Measurements from ENCODE around the gene CMIP.

Gene CMIP

GRCh38 chr16:81657224-81657623, 212.6 kb downstream of the CMIP start:
- DNase-seq (ENCODE audit: low read depth, low spot score) = no peak

DNA sequence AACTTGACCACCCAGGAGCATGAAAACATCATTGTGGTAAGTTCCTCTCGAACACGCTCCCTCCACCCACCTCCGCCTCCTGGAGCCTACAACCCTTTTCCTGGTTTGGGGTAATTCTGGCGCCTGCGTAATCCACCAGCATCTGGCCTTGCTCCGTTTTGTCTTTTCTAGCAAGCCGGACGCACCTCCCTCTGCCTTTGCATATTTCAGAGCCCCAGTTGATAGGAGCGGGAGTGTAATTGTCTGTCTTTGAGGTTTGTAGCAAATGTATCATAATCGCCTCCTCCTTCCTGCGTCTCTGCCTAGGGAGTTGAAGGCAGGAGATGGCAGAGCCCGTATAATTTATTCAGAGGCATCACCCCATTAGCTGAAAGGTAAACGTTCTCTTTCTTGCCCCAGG, 213.2 kb downstream of the CMIP start:
- DNase-seq (ENCODE audit: low read depth, low spot score) = no peak

- DNase-seq (ENCODE audit: low read depth, low spot score) = no peak
Measured at GRCh38 chr16:81658373-81658772, 213.8 kb downstream of the CMIP start.

DNA sequence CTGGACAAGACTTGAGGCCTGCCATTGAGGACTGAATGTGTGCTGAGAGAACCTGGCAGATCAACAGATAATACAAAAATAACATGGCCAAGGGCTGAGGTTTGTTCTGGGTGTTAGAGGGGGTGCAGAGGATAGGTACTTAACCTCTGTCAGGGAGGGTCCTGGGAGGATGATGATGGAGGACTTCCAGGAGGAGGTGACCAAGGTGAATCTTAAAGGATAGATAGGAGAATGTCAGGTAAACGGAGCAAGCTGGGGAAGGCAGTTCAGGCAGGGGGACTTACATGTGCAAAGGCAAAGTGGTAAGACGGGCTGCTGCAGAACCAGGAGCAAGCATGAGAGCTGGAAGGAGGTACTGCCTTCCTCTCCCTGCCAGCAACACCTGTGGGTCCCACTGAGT, 214.6 kb downstream of the CMIP start:
- DNase-seq (ENCODE audit: low read depth, low spot score) = no peak

DNA sequence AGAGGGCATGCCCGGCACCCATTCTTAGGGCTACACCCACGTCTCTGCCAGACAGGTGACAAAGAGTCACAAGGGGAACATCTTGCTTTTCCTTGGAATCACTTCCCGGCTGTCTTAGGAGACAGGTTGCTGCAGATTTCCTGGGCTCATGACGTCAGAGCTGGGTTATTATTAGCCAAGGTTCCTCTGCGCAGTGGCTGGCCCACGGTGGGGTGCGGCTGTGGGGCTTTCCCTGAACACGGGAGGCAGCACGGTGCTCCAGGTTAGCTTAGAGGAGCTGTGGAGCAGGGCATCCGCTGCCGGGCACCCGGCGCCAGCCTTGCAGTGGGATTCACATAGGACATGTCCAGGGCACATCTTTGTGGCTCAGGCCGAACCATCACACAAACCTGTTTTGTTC, 216.5 kb downstream of the CMIP start:
- no peak for DNase-seq (ENCODE audit: low read depth, low spot score)

GRCh38 chr16:81664153-81664552, 219.5 kb downstream of the CMIP start:
- DNase-seq (ENCODE audit: low read depth, low spot score) = no peak

GRCh38 chr16:81665588-81665987, 221.0 kb downstream of the CMIP start:
- no peak for DNase-seq (ENCODE audit: low read depth, low spot score)

- DNase-seq (ENCODE audit: low read depth, low spot score) = no peak
Measured at GRCh38 chr16:81666113-81666512, 221.5 kb downstream of the CMIP start.

DNA sequence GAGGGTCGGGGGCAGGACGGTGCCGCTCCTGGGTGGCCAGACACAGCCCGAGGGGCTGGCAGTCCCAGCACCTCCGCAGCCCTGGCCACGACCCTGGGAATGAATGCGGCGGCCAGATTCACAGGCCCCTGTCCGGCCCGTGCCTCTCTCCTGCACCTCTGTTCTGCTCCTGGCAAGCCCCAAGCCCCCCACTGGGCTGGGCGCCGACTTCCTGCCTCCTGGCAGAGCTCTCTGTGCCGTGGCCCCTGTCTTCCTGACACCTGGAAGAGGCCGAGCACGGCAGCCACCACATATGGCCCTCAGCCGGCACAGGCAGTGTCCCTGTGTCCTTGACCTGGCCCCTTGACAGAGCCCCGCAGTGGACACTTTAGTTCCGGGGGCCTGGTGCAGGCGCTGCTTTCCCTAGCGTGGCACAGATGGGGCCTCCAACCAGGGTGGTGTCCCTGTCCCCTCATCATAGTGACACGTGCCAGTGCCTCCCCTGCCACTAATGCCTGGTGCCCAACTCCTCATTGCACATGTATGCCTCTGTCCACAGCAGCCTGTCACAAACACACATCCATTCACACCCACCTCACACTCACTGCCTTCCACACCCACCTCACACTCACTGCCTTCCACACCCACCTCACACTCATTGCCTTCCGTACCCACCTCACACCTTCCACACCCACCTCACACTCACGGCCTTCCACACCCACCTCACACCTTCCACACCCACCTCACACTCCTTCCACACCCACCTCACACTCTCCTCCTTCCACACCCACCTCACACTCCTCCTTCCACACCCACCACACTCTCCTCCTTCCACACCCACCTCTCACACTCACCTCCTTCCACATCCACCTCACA, 223.9 kb downstream of the CMIP start:
- no peak for DNase-seq (ENCODE audit: low read depth, low spot score)

DNA sequence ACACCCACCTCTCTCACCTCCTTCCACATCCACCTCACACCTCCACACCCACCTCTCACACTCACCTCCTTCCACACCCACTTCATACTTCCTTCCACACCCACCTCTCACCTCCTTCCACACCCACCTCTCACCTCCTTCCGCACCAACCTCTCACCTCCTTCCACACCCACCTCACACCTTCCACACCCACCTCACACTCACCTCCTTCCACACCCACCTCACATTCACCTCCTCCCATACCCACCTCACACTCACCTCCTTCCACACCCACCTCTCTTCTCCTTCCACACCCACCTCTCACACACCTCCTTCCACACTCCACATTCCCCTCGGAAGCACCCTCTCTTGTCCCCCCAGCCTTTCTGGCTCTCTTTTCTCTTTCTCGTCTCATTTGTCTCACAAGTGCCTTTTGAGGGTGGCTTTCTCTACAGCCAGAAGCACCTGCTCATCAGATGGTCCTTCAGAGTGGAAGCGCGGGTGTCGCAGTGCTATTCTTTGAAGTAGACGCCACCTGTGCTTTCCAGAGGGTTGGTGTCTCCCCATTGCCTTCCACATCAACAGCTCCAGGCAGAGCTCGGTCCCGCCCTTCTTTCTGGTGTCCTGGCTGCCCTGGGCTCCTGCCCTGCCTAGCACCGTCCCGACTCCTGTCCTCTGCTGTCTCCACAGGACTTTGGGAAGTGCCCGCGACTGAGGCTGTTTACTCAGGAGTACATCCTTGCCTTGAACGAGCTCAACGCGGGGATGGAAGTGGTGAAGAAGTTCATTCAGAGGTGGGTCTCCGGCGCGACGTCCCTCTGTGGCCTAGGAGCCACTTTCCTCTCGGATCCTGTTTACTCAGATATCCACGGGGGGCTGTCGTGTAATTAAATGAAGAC, 225.1 kb downstream of the CMIP start:
- DNase-seq (ENCODE audit: low read depth, low spot score) = no peak

GRCh38 chr16:81671738-81672597, 227.4 kb downstream of the CMIP start:
- DNase-seq (ENCODE audit: low read depth, low spot score) = no peak

DNA sequence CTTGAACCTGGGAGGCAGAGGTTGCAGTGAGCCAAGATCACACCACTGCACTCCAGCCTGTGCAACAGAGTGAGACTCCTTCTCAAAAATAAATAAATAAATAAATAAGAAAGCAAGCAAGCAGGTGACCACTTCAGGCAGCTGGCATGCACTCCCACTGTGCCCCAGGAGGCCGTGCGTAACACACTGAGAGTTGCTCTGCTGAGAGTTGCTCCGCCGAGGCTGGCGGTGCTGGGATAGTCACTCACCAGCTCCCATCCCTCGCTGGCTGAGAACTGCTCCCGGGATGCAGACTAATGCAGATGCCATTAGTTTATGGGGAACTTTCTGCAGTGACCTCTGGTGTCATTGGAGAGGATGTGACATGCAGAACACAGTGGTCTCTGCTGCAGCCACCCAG, 228.8 kb downstream of the CMIP start:
- DNase-seq (ENCODE audit: low read depth, low spot score) = no peak

DNA sequence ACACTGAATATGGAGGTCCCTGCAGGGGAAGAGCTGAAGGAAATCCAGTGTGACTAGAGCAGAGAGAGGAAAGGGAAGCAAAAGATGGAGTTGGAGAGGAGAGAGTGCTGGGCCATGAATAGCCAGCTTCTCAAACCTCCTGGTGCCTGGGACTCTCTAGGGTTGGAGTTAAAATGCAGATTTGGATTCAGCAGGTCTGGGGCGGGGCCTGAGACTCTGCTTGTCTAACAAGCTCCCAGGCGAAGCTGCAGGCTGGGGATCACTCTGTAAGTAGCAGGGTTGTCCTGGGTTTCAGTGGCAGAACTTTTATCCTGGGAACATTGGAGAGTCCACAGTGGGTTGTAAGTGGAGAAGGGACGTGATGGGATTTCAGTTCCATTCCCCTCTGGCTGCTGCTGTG, 231.1 kb downstream of the CMIP start:
- no peak for DNase-seq (ENCODE audit: low read depth, low spot score)

DNA sequence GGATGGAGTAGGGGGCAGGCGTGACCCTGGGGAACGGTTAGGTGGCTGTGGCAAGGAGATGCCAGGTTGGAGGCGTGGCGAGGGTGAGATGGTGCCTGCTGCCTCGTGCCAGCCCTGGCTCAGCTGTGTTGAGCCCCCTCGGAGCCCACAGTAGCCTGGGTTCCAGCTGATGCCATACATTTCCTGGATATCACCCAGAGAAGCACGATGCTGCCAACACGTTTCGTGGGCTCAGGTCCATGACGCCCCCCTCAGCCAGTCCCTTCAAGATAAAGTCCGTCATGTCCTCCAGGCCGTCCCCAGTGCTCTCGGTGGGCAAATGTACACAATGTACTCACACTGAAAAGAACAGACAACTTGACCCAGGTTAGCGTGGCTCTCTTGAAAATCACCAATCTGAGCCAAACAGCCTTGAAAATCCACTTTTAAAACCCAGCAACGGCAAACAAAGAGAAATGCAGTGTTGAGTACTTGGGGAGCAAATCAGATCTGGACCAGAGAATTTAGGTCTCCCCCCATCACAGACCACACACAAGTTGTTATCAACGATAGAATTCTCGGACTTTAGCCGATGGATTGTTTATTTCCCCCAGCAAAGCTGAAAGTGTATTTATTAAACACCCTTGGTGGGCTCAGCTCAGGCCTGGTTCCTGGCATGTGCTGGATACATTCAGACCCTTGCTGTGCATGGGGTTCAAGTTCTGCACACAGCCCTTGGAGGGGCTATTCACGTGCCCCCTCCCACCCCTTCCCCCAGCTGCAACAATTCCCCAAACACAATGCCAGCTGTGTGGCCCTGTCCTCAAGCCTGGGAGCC, 231.7 kb downstream of the CMIP start:
- DNase-seq (ENCODE audit: low read depth, low spot score) = no peak

DNA sequence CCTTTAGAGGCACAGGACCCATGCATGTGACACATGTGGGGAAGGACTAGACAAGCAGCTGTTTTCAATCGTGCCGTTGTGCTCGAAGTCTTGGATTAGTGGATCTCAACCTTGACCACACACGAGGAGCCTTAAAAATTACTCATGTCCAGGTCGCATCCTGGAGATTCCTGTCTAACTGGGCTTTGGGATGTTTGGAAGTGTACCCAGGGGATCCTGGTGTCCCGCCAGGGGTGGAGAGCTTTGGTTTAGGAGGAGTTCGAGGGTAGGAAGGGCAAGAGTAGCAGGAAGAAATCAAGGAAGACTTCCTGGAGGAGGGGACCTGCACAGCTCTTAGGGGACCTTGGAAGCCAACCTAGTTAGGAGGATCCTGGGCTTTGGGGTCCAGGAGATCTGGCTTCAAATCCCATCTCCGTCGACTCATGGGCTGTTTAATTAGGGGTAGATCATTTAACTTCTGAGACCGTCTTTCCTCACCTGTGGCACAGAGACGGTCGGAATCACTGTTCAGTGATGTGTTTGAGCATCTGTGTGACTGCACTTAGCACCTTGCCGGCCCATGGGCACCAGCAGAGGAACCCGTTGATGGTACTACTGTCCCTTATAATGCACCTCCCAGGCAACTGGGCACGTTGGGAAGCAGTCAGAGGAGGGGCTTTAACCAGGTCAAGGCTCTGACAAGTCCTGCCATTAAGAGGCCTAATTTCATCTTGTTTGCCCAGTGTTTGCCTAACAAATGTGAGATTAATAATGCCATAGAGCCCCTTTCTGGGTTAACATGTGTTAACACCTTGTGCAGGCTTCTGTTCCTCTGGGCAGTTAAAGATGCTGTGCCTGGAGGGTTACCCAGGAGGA, 232.5 kb downstream of the CMIP start:
- DNase-seq (ENCODE audit: low read depth, low spot score) = no peak

DNA sequence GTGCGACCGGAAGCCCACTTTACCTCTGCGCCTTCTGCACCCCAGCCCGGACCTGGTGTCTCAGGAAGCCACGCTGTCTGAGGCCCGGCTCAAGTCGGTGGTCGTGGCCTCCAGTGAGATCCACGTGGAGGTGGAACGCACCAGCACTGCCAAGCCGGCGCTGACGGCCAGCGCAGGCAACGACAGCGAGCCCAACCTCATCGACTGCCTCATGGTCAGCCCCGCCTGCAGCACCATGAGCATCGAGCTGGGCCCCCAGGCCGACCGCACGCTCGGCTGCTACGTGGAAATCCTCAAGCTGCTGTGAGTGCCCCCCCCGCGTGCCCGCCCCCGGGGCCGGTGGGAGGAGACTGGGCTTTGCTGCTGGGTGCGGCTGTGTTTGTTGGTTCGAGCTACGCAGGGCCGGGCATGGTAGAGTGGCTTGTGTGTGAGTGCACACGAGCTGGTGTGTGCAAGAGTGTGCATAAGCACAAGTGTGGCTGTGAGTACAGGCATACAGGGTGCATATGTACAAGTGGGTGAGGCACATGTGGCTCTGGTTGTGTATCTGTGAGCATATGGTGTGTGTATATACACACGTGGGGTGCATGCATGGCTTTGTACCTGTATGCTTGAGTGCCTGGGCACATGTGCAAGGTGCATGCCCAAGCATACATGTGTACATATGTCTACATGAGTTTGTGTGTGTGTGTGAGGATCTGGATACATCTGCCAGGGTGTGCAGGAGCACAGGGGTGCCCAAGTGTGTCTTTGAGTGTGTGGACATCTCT, 233.9 kb downstream of the CMIP start:
- no peak for DNase-seq (ENCODE audit: low read depth, low spot score)

DNA sequence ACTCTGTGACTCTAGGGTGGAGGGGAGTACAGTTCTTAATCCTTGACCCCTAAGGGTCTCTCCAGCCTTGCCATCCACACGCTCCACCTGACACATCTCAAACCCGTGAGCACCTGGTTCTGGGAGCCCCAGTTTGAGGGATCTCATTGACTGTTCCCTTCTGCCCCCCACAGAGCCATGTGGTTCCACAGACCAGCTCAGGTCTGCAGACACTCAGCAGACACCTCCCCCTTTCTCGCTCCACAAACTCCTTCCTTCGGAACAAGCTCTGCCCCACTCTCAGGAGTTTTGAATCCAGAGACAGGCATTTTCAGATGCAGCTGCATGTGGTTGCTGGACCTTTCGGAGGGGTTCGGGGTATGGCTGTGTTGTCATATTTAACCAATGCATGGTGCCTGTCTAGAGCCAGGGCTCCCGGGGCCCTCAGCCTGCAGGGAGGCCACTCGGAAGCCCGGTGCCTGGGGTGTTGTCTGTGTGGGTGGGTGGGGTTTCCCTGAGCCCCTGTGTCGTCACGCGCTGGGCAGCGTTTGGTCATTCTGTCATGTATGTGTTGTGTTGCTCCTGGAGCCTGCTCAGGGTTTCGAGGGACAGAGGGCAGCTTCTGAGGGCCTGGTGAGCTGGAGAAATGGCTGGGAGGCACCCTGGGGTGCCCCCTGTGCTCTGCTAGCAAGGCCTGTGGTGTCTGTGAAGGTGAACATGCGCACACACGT, 235.3 kb downstream of the CMIP start:
- DNase-seq (ENCODE audit: low read depth, low spot score) = no peak

- no peak for DNase-seq (ENCODE audit: low read depth, low spot score)
Measured at GRCh38 chr16:81680444-81681275, 236.1 kb downstream of the CMIP start.

Measured in astrocyte of the hippocampus (primary cell).